T-helper 2 cell treated with Interferon-gamma antibody and Interleukin-4, amounts not matched to agents 100 ng/mL and 5 ng/mL, for 36 hours (primary cell): ENCODE measurements around the gene CYFIP2. TPM values are rescaled to one million over a fixed set of nuclear protein-coding genes. Genes with fewer than 3 reads are reported as not detected.

Source experiments
- total RNA-seq: library from RNA; stranded (reverse); gene quantifications from 2 replicates; pipeline ENCODE4 v1.2.3, GENCODE V29; 2022

CYFIP2 gene
- total RNA-seq, 1 donor from 2014 or later = 379 TPM

Other genes starting within 250 kb of the CYFIP2 start
- 1.7 and 2.2 TPM in 2 replicates for gene HAVCR1, start 207.0 kb upstream of the CYFIP2 start, total RNA-seq
- gene HAVCR2, start 157.1 kb upstream of the CYFIP2 start, total RNA-seq = 44.5 and 45.9 TPM in 2 replicates
- 12.6 and 13.8 TPM in 2 replicates for gene MED7, start 123.3 kb upstream of the CYFIP2 start, total RNA-seq
- gene GARIN3, start 99.9 kb upstream of the CYFIP2 start, total RNA-seq = not detected in 2 replicates
- 184 and 197 TPM in 2 replicates for gene ITK, start 85.3 kb upstream of the CYFIP2 start, total RNA-seq
- gene NIPAL4, start 194.1 kb downstream of the CYFIP2 start, total RNA-seq = 0.48 and 0.82 TPM in 2 replicates